ENCODE measurements around the gene LUC7L3. TPM values are rescaled to one million over a fixed set of nuclear protein-coding genes. Genes with fewer than 3 reads are reported as not detected.

LUC7L3 gene
- total RNA-seq, 1 experiment from 2014 or later: 154 TPM

DNA sequence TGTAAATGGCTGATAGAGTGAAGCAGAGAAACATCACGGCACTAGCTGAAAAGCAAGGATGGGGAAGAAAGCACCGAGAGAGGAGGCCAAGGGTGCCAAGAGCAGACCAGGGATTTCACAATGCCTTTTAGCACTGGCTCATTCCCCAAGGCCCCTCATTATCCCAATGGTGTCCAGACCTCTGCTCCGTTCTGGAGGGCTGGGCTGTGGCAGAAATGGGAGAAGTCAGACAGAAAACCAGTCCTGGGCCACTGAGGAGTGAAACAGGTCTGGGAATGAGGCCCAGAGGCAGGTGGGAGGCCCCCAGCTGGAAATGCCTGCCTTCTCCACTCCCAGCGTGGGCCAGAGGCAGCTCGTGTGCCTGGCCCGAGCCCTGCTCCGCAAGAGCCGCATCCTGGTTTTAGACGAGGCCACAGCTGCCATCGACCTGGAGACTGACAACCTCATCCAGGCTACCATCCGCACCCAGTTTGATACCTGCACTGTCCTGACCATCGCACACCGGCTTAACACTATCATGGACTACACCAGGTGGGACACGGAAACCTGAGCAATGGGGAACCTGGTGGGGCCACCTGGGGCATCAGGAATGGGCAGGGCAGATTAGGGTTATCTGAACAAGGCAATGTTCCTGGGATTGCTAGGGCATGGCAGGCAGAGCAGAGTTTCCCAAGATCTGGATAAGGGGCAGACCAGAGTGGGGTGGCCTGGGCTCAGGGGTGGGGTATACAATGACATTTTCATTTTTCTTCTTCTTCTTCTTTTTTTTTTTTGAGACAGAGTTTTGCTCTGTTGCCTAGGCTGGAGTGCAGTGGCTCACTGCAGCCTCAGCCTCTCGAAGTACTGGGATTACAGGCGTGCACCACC lies 32.0 kb upstream of the LUC7L3 start:
- Histone ChIP-seq H2BK12ac (ENCODE audit: insufficient read length, low read depth, low read length) (no peak overlapping the region), H3K23me2 (ENCODE audit: insufficient read length, low read depth, low read length, poor library complexity, severe bottlenecking) (no peaks in the 10 kb centered on the region), H3K79me1 (ENCODE audit: insufficient read depth, low read depth, low read length, poor library complexity, severe bottlenecking) (no peaks in the 10 kb centered on the region), H2BK20ac (ENCODE audit: low read depth, low read length, poor library complexity, severe bottlenecking) (no peak overlapping the region), H3K4me1 (ENCODE audit: insufficient read depth, low read length) (no peaks in the 10 kb centered on the region), H3K4me2 (ENCODE audit: insufficient read depth, insufficient read length, low read length) (no peak overlapping the region), H3K9me3 (ENCODE audit: control insufficient read depth, low read depth, low read length) (no peaks in the 10 kb centered on the region), H2BK120ac (ENCODE audit: low read depth, low read length, poor library complexity, severe bottlenecking) (no peak overlapping the region), H3K14ac (ENCODE audit: insufficient read depth, low read length) (no peak overlapping the region), H3K4ac (ENCODE audit: low read depth, low read length) (no peak overlapping the region), H4K91ac (ENCODE audit: insufficient read length, low read depth, low read length) (no peak overlapping the region), H2AFZ (ENCODE audit: low read length) (no peak overlapping the region), H3K23ac (ENCODE audit: insufficient read length, low read depth, low read length) (no peak overlapping the region), H4K5ac (ENCODE audit: insufficient read length, low read depth, low read length) (no peak overlapping the region), H3T11ph (ENCODE audit: low read length) (no peak overlapping the region), H3K18ac (ENCODE audit: insufficient read length, low read depth, low read length) (no peak overlapping the region), H2AK5ac (ENCODE audit: insufficient read length, low read length) (no peak overlapping the region), H2BK15ac (ENCODE audit: low read depth, low read length) (no peak overlapping the region), H4K8ac (replicated peaks; ENCODE audit: insufficient read length, low read depth, low read length) (no peak overlapping the region), H2BK5ac (ENCODE audit: insufficient read length, low read length) (no peak overlapping the region), H4K20me1 (ENCODE audit: control insufficient read depth, insufficient read depth, insufficient read length) (no peaks in the 10 kb centered on the region), H3K27ac (ENCODE audit: insufficient read length, low read depth, low read length) (no peak overlapping the region), H3K9ac (ENCODE audit: extremely low read depth, insufficient read length, low read length) (no peak overlapping the region), H3K56ac (ENCODE audit: insufficient read length, low read depth, low read length) (no peak overlapping the region), H3K79me2 (ENCODE audit: insufficient read depth, low read length) (no peaks in the 10 kb centered on the region), H3K27me3 (ENCODE audit: insufficient read depth, low read length) (no peaks in the 10 kb centered on the region)
- Mint-ChIP-seq H3K4me3 (no peak overlapping the region), H3K27me3 (ENCODE audit: low read depth) (no peaks in the 10 kb centered on the region), H3K36me3 (ENCODE audit: insufficient read depth in 1 of 3, low read depth in 3 of 3) (peaks cover 0 to 2% (median 0%) of the 10 kb centered on the region in 3 experiments; a peak in 2 of 7 replicates), H3K27ac (peak overlapping the region in 1 of 3 experiments; percentile 28; a peak in 1 of 7 replicates), H3K4me1 (peaks cover 35 to 52% of the 10 kb centered on the region in 2 experiments), H3K9me3 (no peaks in the 10 kb centered on the region; a peak in 1 of 5 replicates)
- TF ChIP-seq, protein P1, sequence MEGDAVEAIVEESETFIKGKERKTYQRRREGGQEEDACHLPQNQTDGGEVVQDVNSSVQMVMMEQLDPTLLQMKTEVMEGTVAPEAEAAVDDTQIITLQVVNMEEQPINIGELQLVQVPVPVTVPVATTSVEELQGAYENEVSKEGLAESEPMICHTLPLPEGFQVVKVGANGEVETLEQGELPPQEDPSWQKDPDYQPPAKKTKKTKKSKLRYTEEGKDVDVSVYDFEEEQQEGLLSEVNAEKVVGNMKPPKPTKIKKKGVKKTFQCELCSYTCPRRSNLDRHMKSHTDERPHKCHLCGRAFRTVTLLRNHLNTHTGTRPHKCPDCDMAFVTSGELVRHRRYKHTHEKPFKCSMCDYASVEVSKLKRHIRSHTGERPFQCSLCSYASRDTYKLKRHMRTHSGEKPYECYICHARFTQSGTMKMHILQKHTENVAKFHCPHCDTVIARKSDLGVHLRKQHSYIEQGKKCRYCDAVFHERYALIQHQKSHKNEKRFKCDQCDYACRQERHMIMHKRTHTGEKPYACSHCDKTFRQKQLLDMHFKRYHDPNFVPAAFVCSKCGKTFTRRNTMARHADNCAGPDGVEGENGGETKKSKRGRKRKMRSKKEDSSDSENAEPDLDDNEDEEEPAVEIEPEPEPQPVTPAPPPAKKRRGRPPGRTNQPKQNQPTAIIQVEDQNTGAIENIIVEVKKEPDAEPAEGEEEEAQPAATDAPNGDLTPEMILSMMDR (conservative IDR thresholded peaks at IDR 0.05): no peak
- WGBS (ENCODE audit: extremely low coverage, insufficient read length, low lambda C conversion rate): no CpG with 5 or more reads among the region's 16 CpGs
- DNase-seq: peak; percentile 76
